IPS-NIHi7 (cell line): Measurements from ENCODE around the gene CAPN3.
"Not testable (repeated sequence)": the region's sequence is repeated elsewhere in the genome, so short reads cannot be mapped to it uniquely, and the experiment has no call there.

ENCODE experiments used
- DNase-seq: peaks from one replicate; pipeline ENCODE4 v3.0.0; 2012; ENCODE audit warnings: mixed read lengths; ENCODE audit errors: extremely low spot score

CAPN3 gene

DNA sequence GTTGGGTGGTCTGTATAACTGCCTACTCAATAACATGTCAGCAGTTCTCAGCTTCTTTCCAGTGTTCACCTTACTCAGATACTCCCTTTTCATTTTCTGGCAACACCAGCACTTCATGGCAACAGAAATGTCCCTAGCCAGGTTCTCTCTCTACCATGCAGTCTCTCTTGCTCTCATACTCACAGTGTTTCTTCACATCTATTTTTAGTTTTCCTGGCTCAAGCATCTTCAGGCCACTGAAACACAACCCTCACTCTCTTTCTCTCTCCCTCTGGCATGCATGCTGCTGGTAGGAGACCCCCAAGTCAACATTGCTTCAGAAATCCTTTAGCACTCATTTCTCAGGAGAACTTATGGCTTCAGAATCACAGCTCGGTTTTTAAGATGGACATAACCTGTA, at the start of gene CAPN3:
Gene CAPN3 (plus strand): TSS at position 253 of the 400 bp plus-strand sequence. CDS start 305 bp downstream, outside the sequence.
- no peak for DNase-seq

DNA sequence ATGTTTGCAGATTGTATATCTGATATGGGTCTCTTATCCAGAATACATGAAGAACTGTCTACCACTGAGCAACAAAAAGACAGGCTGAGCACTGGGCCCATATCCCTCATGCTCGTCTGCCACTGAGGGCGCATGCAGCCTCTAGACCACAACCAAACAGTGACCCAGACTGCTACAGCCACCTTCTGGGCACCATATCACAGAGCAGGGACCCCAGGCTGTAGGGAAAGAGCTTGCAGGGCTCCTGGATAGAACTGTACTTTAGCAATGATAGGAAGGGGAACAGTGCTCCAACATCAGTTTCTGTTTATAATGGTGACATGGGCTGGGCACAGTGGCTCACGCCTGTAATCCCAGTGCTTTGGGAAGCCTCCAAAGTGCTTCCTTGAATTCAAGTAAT, 45.8 kb upstream of the CAPN3 start:
- DNase-seq, result peak; percentile 46

DNA sequence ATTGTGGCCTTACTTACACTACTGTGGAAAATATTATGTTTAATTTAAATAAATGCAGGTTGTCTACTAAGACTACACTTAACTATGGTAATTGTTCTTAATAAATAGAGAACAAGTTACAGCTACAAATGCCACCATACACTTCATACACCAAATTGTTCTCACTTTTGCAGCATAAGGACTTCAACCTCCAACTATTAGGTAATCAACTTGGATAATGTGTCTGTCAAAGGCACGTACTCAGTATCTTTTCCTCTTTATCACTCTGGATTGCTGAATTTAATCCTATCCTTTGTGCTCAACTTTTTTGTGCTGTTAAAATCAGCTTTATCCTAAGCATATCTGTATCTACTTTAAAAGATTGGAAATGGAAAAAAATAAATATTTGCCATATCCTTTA, 44.5 kb upstream of the CAPN3 start:
- no peak for DNase-seq

DNA sequence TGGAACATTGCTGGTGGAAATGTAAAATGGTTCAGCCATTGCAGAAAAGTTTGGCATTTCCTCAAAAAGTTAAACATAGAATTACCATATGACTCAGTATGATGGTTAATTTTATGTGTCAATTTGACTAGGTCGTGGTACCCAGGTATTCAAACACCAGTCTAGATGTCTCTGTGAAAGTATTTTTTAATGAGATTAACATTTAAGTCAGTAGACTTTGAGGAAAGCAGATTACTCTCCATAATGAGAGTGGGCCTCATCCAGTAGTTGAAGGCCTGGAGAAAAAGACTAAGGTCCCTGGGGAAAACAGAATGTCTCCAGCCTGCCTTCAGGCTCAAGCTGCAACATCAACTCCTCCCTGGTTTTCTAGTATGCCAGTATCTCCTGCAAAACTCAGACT, 43.8 kb upstream of the CAPN3 start:
- no peak for DNase-seq

DNA sequence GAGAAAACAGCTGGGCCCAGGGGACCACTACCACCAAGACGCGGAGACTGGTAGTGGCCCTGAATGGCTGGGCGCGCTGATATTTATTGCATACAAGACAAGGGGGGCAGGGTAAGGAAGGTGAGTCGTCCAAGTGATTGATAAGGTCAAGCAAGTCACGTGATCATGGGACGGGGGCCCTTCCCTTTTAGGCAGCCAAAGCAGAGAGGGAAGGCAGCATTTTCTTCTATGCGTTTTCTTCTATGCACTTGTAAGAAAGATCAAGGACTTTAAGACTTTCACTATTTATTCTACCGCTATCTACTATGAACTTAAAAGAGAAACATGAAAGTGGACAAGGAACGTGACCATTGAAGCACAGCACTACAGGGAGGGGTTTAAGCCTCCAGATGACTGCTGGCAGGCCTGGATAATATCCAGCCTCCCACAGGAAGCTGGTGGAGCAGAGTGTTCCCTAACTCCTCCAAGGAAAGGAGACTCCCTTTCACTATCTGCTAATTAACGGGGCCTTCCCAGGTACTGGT, 43.0 kb upstream of the CAPN3 start:
- not testable (repeated sequence) for DNase-seq

DNA sequence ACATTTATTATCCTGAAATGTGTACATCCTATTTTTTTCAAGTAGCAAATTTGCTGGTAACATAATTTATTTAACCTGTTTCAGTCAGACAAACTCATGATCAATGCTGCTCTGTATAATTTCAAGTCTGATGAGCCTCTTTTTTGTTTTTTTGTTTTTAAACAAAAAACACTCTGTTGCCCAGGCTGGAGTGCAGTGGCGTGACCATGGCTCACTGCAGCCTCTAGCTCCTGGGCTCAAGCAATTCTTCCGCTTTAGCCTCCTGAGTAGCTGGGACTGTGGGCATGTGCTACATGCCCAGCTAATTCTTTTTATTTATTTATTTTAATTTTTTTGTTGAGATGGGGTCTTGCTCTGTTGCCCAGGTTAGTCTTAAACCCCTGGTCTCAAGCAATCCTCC, 40.1 kb upstream of the CAPN3 start:
- DNase-seq, result no peak

DNA sequence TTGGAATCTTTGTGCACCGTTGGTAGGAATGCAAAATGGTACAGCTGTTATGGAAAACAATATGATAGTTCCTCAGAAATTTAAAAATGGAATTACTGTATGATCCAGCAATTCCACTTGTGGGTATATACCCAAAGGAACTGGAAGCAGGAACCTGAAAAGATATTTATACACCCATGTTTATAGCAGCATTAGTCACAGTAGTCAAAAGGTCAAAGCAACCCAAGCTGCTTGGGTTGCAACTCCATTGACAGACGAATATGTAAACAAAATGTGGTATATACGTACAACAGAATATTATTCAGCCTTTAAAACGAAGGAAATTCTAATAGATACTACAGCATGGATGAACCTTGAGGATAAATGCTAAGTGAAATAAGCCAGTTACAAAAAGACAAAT, 35.0 kb upstream of the CAPN3 start:
- no peak for DNase-seq

DNA sequence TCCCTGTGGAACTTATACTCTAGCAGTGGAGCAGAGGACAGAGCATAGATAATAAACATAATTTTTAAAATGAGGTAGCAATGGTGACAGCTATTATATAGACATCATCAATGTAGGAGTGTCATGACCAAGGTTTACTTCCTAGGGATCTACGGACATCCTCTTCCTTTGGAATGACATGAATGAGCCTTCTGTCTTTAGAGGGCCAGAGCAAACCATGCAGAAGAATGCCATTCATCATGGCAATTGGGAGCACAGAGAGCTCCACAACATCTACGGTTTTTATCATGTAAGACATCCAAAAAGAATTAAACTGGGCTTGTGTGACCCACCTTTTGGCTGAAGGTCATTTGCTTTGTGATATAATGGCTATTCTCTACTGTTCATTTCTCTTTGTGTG, 30.1 kb upstream of the CAPN3 start:
- DNase-seq, result no peak

DNA sequence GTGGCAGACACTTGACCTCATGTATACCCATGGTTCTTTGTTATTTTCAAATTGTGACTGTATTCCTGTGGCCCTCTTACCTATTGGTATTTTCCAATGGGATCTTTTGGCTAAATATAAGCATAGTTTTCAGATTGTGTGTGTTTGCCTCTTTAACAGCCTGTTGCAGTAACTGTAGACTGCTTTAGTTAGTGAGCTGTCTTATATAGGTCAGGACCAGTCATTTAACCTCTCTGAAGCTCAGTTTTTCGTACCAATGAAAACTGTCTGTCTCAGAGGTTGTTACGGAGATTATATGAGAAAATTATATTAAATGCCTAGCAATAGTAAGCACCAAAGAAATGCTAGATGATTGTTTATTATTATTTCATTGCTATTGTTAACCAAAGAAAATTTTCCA, 29.3 kb upstream of the CAPN3 start:
- no peak for DNase-seq

DNA sequence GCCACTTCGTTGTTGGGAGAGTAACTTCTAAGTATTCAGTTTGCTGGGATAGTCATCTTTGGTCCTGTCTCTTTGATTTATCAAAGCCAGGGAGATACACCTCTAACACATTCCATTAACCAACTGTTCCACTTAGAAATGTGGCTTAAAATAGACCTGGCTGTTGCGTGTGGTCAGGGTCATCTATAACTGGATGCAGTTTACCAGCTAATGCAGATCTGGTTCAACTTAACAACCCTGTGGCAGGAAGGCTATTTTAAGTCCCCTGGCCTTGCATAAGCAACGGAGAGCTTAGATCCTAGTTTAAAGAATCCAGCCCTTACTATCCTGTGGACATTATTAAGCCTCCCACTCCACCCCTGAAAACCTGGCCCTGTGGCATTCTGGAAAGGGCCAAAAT, 28.1 kb upstream of the CAPN3 start:
- no peak for DNase-seq

DNA sequence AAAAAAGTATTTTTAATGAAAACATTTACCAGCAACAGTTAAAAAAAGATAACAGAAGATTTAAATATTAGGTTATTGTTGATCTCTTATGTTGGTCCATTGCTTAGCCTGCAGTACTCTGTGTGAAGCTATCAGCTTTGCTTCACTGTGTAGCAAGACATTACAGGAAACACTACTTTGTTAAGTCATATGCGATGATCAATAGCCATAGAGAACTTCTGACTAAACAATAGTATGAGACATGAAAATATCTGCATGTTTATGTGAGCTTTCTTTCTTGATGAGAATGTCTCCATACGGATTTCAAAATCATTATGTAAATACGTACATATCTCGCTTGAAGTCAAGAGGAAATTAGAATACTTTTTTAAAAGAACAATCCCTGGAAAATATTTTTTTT, 27.0 kb upstream of the CAPN3 start:
- no peak for DNase-seq

DNA sequence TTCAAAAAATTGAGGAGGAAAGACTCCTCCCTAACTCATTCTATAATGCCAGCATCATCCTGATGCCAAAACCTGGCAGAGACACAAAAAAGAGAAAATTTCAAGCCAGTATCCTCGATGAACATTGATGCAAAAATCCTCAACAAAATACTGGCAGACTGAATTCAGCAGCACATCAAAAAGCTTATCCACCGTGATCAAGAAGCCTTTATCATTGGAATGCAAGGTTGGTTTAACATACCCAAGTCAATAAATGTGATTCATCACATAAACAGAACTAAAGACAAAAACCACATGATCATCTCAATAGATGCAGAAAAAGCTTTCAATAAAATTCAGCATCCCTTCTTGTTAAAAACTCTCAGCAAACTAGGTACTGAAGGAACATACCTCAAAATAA, 24.2 kb upstream of the CAPN3 start:
- DNase-seq, result no peak

DNA sequence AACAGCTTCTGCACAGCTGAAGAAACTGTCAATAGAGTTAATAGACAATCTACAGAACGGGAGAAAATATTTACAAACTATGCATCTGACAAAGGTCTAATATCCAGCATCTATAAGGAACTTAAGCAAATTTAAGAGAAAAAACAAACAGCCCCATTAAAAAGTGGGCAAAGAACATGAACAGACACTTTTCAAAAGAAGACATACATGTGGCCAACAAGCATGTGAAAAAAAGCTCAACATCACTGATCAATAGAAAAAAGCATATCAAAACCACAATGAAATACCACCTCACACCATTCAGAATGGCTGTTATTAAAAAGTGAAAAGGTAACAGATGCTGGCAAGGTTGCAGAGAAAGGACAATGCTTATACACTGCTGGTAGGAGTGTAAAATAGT, 22.7 kb upstream of the CAPN3 start:
- not testable (repeated sequence) for DNase-seq

DNA sequence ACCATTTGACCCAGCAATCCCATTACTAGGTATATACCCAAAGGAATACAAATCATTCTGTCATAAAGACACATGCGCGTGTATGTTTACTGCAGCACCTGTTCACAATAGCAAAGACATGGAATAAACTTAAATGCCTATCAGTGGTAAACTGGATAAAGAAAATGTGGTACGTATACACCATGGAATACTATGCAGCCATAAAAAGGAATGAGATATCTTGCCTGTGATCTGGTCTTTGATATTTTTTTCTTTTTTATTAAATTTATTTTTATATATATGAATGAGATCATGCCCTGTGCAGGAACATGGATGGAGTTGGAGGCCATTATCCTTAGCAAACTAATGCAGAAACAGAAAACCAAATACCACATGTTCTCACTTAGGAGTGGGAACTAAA, 22.2 kb upstream of the CAPN3 start:
- DNase-seq, result not testable (repeated sequence)

DNA sequence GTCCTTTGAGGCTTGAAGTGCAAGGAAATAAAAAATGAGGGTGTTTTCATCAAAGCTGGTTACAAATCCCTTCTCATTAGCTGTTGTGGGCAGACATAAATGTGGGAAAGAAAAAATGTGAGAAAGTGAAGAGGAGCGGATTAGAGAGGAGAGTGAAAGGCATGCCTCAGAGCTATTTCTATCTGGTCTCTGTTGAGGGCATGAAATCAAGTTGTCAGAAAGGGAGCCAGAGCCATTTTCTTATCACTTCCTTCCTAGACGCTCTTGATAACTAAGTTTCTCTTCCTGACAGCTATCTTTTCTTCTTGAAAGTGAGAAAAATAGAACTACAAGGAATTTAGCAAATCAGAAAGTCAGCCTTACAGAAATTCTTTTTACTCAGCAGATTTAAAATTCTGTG, 20.8 kb upstream of the CAPN3 start:
- no peak for DNase-seq

DNA sequence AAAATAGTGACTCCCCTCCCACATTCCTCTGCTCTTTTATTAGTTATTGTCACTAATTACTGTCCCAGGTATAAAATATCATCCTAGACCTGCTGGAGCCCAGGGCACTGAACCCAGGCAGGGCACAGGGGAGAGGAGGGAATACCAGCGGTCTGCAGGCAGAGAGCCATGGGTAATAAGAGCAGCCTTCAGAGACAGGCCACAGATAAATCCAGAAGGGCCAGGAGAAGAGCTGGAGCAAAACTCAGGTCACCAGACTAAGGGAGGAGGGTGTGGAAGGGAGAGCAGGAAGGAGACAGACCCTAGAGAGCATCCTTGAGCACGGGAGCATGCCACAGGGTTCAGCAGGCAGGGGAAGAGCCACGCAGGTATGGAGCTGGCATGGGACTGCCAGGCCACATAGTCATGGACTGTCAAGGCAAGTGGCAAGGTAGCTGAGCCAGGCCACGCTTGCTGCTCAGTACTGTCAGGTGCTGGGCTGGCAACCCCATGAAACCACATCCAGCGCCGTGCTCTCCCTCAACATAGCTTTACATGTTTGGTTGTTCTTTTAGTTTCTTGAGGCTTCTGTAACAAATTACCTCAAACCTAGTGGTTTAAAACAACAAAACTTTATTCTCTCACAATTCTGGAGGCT, 15.6 kb upstream of the CAPN3 start:
- no peak for DNase-seq

DNA sequence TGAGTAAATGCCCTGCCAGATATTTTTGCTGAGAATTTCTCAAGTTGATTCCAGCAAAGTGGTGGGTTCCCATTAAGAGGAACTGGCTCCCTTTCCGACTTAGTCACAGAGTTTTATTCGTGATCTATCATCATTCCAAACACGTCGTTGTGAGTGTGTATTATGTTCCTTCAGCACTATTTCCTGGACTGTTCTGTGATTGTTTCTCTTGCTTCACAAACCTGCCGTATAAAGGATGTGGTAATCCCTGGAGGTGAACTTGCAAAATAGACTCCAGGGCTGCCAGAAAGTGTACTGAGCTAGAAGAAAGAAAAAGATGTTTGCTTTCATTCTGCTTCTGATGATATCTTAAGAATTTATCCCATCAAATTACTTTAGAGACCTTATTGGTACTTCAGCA, 14.5 kb upstream of the CAPN3 start:
- DNase-seq, result no peak

DNA sequence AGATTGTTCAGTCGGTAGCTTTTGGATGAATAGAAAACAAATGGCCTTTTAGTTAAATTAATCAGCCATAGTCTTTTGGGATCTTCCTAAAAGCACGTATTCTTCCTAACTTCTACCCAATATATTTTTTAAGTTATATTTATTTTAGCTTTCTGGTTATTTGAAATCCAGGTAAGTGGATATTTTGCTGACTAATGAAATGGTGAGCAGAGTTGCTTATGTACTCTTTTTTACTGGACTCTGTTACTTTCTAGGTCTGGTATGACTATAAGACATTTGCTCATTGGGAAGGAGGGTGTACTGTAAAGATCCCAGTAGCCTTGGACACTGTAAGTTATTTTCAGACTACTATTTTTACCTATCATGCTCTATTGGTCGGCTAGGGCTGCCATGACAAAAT, 13.8 kb upstream of the CAPN3 start:
- DNase-seq, result no peak

DNA sequence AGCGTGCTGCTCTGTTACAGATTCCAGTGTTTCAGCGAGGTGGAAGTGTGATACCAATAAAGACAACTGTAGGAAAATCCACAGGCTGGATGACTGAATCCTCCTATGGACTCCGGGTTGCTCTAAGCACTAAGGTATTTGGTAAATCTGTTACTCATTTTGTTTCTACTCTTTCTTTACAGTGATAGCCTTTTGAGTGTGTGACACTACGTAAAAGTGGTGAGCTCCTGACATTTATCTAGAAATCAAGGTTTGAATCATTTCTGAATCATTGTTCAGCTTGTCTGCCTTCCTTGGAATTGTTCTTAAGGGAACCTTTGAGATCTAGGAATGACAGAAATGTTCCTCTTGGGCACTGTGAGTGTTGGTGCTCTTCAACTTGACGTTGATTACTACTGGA, 11.2 kb upstream of the CAPN3 start:
- no peak for DNase-seq

DNA sequence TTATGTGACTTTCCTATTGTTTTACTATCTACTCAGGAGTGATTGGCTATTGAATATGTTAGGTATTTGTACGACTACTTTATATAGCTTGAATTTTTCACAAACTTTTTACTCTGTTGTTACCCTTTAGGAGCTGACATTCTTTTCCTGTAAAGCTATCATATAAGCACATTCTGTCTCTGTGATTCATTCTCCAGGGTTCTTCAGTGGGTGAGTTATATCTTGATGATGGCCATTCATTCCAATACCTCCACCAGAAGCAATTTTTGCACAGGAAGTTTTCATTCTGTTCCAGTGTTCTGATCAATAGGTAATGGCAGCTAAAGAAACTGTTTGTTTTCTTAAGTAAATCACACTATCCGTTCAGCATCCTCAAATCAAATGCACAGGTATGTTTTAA, 10.1 kb upstream of the CAPN3 start:
- no peak for DNase-seq

DNA sequence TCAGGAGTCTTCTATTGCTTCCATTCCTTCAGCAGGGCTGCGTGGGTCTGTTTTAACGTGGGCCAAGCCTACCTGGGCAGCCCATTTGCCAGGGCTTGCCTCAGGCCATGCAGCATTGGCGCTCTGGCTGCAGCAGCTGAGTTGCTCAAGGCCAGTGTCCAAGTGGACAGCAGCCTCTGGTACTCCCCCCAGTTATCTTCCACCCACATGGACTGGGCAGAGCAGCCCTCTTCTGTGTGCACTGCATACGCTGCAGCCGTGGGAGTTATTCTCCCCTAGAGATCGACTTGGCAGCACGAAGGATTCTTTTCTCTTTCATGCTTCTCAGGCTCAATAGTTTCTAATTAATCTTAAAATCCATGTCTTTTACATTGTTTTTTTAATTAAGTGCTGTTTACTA, 6.9 kb upstream of the CAPN3 start:
- no peak for DNase-seq

DNA sequence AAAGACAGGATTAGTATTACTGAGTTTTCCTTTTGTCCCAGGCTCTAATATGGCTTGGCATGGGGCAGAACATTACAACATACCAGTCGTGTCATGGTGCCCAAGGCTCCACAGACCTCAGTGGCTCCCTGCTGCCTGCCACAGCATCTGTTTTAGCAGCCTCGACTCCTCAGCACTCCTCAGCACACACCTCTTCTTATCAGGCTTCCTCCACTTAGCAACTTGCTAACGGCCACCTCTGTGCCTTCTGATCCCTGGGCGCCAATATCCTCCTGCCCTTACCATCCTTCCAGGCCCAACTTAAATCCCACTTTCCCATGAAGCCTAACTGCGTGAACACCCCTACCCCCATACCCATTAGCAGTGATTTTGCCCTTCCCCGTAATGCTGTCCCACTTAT, 6.2 kb upstream of the CAPN3 start:
- DNase-seq, result no peak

DNA sequence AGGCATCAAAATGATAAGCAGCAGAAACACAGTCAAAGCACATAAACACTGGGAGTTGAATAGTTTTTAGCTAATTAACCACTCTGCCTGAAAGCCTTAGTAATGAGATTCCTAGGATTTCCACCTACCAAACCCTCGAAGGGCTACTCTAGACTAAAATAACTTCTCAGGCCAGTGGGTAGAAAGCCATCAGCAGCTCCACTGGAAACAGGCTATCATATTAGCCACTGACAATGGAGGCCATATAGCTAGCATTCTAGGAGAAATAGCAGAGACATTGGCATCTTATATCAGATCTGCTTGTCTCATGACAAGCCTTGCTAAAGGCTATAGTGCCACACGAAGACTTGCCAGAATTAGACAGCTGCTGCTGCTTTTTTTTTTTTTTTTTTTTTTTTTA, 4.5 kb upstream of the CAPN3 start:
- no peak for DNase-seq

DNA sequence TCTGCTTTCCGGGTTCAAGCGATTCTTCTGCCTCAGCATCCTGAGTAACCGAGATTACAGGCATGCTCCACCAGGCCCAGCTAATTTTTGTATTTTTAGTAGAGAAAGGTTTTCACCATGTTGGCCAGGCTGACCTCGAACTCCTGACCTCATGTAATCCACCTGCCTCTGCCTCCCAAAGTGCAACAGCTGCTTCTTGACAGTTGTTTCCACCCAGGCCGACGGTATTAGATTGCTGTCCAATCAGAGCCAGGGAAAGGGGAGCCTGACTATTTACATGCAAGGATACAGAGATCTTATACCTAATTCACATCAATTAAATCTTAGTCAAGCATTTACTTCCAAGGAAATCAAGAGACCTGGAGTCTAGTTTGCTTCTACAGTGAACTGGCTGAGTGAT, 4.0 kb upstream of the CAPN3 start:
- DNase-seq, result no peak
